ENCODE data around the gene MROH2A.
"Not testable (repeated sequence)": the region's sequence is repeated elsewhere in the genome, so short reads cannot be mapped to it uniquely, and the experiment has no call there.

Gene MROH2A

DNA sequence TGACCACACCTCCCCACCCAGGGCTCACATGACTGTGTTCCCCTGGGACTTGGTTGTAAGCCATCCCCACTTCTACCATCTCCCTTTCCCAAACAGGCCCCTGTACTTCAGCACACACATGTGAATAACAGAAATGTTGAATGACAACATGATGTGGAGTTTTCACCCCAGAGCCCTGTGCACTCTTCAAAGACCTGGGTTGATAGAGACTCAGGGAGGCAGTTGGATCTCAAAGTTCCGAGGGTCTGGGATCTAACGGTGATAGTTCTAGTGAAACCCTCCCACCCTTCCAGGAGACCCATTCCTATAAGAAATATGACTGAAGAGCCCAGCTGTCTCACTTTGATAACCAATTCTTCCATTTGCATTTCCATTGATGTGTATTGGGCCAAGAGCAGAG, at the start of gene MROH2A:
Gene MROH2A, plus strand, starts transcription at position 301 of the 400 bp plus-strand sequence. CDS start 1,029 bp downstream, outside the sequence.
- POLR2A ChIA-PET = no interaction called here
- no peaks in the 10 kb centered on the region for H3K4me1 ChIP-seq (ENCODE audit: control insufficient read depth, insufficient read depth, low read length)
- H3K36me3 ChIP-seq (ENCODE audit: control insufficient read depth in 2 of 2, insufficient read depth in 1 of 2, low read length in 2 of 2) = no peaks in the 10 kb centered on the region
- H3K9me3 ChIP-seq (ENCODE audit: control insufficient read depth, insufficient read depth, low read depth, low read length) = no peaks in the 10 kb centered on the region
- H3K27ac ChIP-seq (ENCODE audit: extremely low read depth, low read depth, low read length) = no peak within 1 kb of the TSS
- no peak within 1 kb of the TSS for H3K4me3 ChIP-seq (ENCODE audit: low read depth, low read length)
- CTCF ChIA-PET = interaction anchor here (0.7 kb wide), 1 partner anchor 153 kb away, joined by 3 read pairs; no protein-coding TSS in a partner anchor
- TF ChIP-seq ZNF394 (tag by site-specific recombination; IDR thresholded peaks at IDR 0.05; ENCODE audit: borderline replicate concordance) (no peak), ZNF350 (tag by site-specific recombination; IDR thresholded peaks at IDR 0.05) (no peak)

- Histone ChIP-seq H3K36me3 (ENCODE audit: control insufficient read depth in 2 of 2, insufficient read depth in 1 of 2, low read length in 2 of 2) (no peaks in the 10 kb centered on the region), H3K4me1 (ENCODE audit: control insufficient read depth, insufficient read depth, low read length) (no peaks in the 10 kb centered on the region), H3K4me3 (ENCODE audit: low read depth, low read length) (no peak within 1 kb of the TSS), H3K9me3 (ENCODE audit: control insufficient read depth, insufficient read depth, low read depth, low read length) (no peaks in the 10 kb centered on the region), H3K27ac (ENCODE audit: extremely low read depth, low read depth, low read length) (no peak within 1 kb of the TSS)
- ChIA-PET POLR2A (no interaction called here), CTCF (no interaction called here)
- TF ChIP-seq ZNF175 (tag by site-specific recombination; IDR thresholded peaks at IDR 0.05) (no peak), ZNF121 (tag by site-specific recombination; IDR thresholded peaks at IDR 0.05) (no peak), GLI2 (tag by site-specific recombination; IDR thresholded peaks at IDR 0.05; ENCODE audit: borderline replicate concordance, low read depth) (no peak), ZNF10 (tag by site-specific recombination; IDR thresholded peaks at IDR 0.05) (no peak), YY2 (tag by site-specific recombination; IDR thresholded peaks at IDR 0.05) (no peak), ZNF792 (tag by site-specific recombination; IDR thresholded peaks at IDR 0.05) (no peak), ZNF292 (tag by site-specific recombination; IDR thresholded peaks at IDR 0.05; ENCODE audit: borderline replicate concordance, low read depth) (no peak), ZNF37A (tag by site-specific recombination; IDR thresholded peaks at IDR 0.05) (no peak), HOXD13 (CRISPR knock-in tag; IDR thresholded peaks at IDR 0.05; ENCODE audit: borderline replicate concordance) (no peak)
Observed at GRCh38 chr2:233728723-233729301, 49.3 kb upstream of the MROH2A start, which contains the start of gene UGT1A3. Gene UGT1A3, plus strand, starts transcription at chr2:233729042. Its CDS starts 85 bp downstream, at chr2:233729127.

DNA sequence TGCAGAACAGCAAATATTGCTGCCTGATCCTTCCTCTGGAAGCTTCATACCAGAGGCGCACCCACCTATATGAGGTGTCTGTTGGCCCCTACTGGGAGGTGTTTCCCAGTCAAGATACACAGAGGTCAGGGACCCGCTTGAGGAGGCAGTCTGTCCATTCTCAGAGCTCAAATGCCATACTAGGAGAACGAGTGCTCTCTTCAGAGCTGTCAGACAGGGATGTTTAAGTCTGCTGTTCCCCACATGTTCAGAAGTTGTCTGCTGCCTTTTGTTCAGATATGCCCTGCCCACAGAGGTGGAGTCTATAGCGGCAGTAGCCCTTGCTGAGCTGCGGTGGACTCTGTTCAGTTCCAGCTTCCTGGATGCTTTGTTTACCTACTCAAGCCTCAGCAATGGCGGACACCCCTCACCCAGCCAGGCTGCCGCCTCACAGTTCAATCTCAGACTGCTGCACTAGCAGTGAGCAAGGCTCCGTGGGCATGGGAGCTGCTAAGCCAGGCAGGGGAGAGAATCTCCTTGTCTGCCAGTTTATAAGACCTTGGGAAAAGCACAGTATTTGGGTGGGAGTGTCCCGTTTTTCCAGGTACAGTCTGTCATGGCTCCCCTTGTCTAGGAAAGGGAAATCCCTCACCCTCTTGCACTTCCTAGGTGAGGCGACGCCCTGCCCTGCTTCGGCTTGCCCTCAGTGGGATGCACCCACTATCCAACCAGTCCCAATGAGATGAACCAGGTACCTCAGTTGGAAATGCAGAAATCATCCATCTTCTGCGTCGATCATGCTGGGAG, 41.1 kb upstream of the MROH2A start:
- H3K27ac ChIP-seq (ENCODE audit: extremely low read depth, low read depth, low read length); H3K36me3 ChIP-seq (ENCODE audit: control insufficient read depth in 2 of 2, insufficient read depth in 1 of 2, low read length in 2 of 2); H3K9me3 ChIP-seq (ENCODE audit: control insufficient read depth, insufficient read depth, low read depth, low read length); POLR2A ChIA-PET; CTCF ChIA-PET; H3K4me1 ChIP-seq (ENCODE audit: control insufficient read depth, insufficient read depth, low read length); H3K4me3 ChIP-seq (ENCODE audit: low read depth, low read length): not testable (repeated sequence)

- Histone ChIP-seq H3K36me3 (ENCODE audit: control insufficient read depth in 2 of 2, insufficient read depth in 1 of 2, low read length in 2 of 2) (no peaks in the 10 kb centered on the region), H3K27ac (ENCODE audit: extremely low read depth, low read depth, low read length) (no peak overlapping the region), H3K9me3 (ENCODE audit: control insufficient read depth, insufficient read depth, low read depth, low read length) (no peaks in the 10 kb centered on the region), H3K4me1 (ENCODE audit: control insufficient read depth, insufficient read depth, low read length) (no peaks in the 10 kb centered on the region), H3K4me3 (ENCODE audit: low read depth, low read length) (no peak overlapping the region)
- ChIA-PET CTCF (no interaction called here), POLR2A (no interaction called here)
- TF ChIP-seq ZNF768 (tag by site-specific recombination; IDR thresholded peaks at IDR 0.05) (no peak), ZNF16 (tag by site-specific recombination; IDR thresholded peaks at IDR 0.05; ENCODE audit: low read depth) (no peak)
Observed at GRCh38 chr2:233740870-233741269, 37.3 kb upstream of the MROH2A start.

DNA sequence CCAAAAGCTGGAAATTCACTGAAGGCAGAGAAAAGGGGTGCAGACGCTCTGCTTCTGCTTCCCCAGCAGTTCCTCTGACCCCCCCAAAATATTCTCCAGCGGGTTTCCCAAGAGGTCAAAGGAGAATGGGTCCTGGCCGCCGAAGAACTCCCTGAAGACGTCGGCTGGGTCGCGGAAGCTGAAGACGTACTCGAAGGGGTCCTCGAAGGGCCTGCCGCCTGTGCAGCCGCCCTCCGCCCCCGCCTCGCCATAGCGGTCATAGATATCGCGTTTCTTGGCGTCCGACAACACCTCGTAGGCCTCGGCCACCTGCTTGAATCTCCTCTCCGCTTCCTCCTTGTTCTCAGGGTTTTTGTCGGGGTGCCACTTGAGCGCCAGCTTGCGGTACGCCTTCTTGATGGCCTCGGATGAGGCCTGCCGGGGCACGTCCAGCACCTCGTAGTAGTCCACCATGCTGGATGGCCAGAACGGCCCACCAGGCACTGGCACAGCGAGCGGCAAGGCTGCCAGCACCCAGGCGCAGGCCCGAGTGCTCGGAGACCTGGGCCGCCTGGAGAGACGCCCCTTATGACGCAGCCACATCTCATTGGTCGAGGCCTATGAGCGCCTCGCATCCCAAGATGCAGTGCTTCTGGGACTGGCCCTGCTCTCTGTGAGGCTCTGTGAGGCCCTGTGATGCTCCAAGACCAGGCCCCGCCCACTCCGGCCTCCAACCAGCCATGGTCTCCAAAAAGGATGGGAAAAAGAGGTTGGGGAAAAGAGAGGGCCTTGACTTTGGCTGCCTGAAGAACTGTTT, 34.5 kb upstream of the MROH2A start:
- ChIA-PET POLR2A (no interaction called here), CTCF (no interaction called here)
- Histone ChIP-seq H3K4me3 (ENCODE audit: low read depth, low read length) (no peak overlapping the region), H3K36me3 (ENCODE audit: control insufficient read depth in 2 of 2, insufficient read depth in 1 of 2, low read length in 2 of 2) (no peaks in the 10 kb centered on the region), H3K4me1 (ENCODE audit: control insufficient read depth, insufficient read depth, low read length) (no peaks in the 10 kb centered on the region), H3K9me3 (ENCODE audit: control insufficient read depth, insufficient read depth, low read depth, low read length) (no peaks in the 10 kb centered on the region), H3K27ac (ENCODE audit: extremely low read depth, low read depth, low read length) (no peak overlapping the region)
- TF ChIP-seq ZNF830 (tag by site-specific recombination; IDR thresholded peaks at IDR 0.05; ENCODE audit: low read depth) = no peak
- TF ChIP-seq, protein P1, sequence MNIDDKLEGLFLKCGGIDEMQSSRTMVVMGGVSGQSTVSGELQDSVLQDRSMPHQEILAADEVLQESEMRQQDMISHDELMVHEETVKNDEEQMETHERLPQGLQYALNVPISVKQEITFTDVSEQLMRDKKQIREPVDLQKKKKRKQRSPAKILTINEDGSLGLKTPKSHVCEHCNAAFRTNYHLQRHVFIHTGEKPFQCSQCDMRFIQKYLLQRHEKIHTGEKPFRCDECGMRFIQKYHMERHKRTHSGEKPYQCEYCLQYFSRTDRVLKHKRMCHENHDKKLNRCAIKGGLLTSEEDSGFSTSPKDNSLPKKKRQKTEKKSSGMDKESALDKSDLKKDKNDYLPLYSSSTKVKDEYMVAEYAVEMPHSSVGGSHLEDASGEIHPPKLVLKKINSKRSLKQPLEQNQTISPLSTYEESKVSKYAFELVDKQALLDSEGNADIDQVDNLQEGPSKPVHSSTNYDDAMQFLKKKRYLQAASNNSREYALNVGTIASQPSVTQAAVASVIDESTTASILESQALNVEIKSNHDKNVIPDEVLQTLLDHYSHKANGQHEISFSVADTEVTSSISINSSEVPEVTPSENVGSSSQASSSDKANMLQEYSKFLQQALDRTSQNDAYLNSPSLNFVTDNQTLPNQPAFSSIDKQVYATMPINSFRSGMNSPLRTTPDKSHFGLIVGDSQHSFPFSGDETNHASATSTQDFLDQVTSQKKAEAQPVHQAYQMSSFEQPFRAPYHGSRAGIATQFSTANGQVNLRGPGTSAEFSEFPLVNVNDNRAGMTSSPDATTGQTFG (tag by site-specific recombination; IDR thresholded peaks at IDR 0.05; ENCODE audit: borderline replicate concordance) = no peak
- TF ChIP-seq PRDM1 (tag by site-specific recombination; IDR thresholded peaks at IDR 0.05) = no peak
- TF ChIP-seq KLF9 (tag by site-specific recombination; IDR thresholded peaks at IDR 0.05; ENCODE audit: low read depth) = no peak
- TF ChIP-seq ZFHX2 (tag by site-specific recombination; conservative IDR thresholded peaks at IDR 0.05) = no peak
- TF ChIP-seq ZNF23 (tag by site-specific recombination; IDR thresholded peaks at IDR 0.05; ENCODE audit: borderline replicate concordance) = no peak
- no peak for TF ChIP-seq ZNF311 (tag by site-specific recombination; IDR thresholded peaks at IDR 0.05; ENCODE audit: borderline replicate concordance)
- no peak for TF ChIP-seq ZNF248 (tag by site-specific recombination; IDR thresholded peaks at IDR 0.05)
- no peak for TF ChIP-seq ZNF514 (tag by site-specific recombination; IDR thresholded peaks at IDR 0.05)

Measured in HEK293 (cell line).